GM15510 (cell line): ENCODE data around the gene CEP104.

Source experiments
- POLR2A ChIP-seq: IDR thresholded peaks from 3 replicates; pipeline ENCODE4 v1.6.1; 2011; ENCODE audit warnings: borderline replicate concordance; ENCODE audit not compliant: insufficient read length; ENCODE audit errors: extremely low read depth

Gene CEP104

DNA sequence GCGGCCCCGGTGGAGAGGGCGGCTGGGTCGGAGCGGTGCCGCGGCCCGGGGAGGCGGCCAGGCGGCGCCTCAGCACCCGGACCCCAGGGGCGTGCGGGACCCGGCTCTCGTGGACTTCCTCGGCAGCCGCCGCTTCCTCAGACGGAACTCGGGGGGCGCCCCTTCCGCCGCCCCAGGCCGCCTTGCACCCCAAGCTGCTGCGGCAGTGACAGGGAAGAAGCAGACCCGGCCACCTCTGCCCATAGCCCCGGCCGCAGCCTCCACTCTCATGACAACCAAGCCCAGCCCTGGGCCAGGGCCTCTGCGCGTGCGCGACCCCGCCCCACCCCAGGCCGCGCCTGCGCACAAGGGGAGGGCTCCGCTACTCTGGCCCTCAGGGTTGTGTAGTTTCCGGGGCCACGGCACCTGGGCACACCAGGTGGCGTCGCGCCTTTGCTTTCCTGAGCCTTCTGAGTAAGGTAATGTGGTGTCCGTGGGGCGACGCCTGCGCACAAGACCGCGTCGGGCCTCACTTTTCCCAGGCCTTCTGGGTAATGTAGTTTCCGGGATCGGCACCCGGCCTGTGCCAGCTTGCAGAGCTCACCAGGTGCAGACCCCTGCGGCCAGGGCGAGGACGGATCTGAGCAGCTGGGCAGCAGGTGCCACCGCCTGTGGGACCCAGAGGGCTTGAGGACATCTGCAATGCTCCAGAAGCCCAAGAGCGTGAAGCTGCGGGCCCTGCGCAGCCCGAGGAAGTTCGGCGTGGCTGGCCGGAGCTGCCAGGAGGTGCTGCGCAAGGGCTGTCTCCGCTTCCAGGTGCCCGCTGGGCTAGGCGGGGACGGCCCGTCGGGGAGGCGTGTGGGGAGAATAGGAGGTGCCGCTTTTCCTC, at the start of gene CEP104, which contains the start of gene DFFB:
Gene CEP104, minus strand, starts transcription at position 289 of the 868 bp plus-strand sequence. CDS start 4,804 bp downstream, outside the sequence.
Gene DFFB, plus strand, starts transcription at position 554 of the 868 bp plus-strand sequence. Its CDS starts 128 bp downstream, at position 682.
- peak; percentile 69 for TF ChIP-seq POLR2A

DNA sequence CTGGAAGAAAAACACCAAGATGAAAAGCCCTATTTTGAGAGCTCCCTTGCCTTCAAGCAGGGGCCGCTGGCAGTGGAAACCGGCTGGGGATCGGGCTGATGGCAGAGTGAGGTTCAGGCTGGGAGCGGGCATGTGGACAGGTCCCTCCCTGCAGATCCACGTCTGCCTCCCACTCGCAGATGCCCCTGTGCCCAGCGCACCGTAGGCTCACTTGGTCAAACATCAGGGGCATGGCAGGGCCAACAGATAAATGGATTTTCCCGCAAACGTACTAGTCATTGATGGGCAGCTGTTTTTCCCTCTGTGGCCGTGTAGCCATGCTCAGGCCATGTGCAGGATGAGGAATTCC, 49.6 kb upstream of the CEP104 start:
- no peak for TF ChIP-seq POLR2A

DNA sequence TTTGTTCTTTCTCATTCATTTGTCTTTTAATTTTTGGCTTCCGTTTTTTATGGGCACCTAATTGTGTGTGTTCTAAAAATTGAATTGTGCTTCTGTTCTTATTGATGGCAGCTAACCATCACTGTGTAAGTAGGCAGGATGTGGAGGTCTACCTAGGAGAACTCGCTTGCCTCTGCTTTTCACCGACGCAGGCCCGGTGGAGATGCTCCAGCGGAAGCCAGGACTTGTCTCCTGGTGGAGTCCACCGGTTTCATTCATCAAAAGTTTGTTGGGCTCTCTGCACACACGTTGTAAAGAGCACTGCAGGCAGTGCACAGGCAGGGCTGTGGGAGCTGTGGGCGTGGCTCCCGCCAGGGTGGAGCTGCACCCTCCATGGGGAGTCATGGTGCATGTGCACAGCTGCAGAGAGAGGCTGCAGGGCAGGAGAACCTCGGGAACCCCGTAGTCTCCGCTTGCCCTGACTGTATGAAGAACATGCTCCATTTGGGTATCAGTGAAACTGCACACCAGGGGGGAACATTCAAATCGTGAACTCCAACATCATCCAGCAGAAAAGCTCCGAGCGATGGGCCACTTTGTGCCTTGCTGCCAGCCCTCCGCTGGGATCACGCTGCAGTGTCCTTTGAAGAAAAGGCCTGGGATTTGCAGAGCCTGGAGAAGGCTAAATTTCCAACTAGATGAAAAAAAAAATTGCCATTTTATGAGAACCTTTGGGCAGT, 49.1 kb upstream of the CEP104 start:
- no peak for TF ChIP-seq POLR2A

DNA sequence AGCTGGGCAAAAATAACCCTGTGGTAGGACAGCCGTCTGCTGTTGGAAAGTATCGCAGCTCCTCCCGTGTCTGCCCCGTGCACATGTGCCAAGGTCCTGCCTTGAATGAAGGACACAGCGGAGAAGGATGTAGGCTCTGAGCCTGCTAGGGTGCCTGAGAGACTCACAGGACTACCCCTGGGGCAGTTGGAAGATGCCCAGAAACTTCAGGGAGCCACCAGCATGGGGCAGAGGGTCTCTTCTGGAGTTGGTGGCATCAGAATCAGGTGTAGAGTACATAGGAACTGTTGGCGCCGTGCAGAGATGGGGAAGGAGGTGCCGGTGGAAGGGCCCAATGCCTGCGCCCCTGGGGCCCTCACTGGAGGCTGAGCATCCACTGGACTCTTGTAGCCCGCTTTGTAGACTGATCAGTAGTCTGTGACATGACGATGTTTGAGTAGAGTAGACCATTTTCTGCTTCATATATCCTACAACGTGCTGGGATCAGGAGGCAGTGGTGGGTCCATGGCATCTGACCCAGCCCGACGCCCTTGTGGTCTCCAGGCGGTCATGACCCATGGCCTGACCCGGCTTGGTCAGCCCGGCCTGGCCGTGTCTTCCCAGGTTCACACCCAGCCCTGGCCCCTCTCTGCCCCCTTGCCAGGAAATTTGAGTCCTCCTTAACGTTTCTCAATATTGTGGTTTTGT, 48.4 kb upstream of the CEP104 start:
- no peak for TF ChIP-seq POLR2A

DNA sequence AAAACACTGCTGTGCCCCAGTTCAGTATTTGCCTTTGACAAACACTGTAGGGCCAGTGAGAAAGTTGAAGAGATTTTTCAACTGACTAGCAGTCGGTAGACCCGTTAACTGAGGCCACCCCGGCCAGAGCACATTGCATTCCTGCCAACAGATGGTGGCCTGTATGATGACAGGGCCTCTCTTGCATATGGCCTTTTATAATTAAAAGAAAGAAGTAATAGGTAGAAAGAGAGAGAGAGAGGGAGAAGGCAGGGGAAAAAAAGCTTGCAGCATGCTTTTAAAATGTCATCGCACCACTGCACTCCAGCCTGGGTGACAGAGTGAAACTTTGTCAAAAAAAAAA, 47.8 kb upstream of the CEP104 start:
- no peak for TF ChIP-seq POLR2A

DNA sequence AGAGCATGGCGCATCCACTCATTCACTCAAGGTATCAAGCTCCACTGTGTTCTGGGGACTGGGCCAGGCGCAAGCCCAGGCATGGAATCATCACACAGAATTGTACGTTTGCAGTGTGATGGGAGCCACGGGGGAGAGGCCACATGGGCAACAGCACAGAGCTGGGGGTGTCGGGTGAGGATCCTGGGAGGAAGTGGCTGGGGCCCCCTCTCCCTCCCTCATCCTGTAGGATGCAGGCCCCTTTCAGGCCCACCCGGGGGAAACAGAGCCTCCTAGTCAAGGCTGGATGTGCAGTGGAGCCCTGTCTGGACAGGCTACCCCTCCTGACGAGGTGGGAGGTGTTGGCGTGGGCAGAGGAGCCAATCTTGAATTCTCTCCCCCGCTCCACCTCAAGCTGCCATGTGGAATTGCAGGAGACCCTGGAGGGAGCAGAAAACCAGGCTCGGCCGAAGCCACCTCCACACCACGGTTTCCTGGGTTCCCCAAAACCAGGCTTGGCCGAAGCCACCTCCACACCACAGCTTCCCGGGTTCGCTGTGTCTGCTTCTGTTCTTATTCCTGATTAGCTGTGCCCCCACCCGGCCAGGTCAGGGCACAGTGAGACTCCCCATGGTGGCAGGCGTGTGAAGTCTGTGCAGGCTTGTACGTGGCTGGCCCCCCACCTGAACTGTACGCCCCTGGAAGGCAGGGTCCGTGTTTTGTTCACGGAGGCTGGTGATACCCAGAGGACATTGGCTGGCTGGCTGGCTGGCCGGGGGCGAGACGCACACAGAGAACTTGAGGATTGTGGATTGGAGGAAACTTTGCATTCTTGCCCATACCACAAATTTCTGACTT, 47.2 kb upstream of the CEP104 start:
- no peak for TF ChIP-seq POLR2A

DNA sequence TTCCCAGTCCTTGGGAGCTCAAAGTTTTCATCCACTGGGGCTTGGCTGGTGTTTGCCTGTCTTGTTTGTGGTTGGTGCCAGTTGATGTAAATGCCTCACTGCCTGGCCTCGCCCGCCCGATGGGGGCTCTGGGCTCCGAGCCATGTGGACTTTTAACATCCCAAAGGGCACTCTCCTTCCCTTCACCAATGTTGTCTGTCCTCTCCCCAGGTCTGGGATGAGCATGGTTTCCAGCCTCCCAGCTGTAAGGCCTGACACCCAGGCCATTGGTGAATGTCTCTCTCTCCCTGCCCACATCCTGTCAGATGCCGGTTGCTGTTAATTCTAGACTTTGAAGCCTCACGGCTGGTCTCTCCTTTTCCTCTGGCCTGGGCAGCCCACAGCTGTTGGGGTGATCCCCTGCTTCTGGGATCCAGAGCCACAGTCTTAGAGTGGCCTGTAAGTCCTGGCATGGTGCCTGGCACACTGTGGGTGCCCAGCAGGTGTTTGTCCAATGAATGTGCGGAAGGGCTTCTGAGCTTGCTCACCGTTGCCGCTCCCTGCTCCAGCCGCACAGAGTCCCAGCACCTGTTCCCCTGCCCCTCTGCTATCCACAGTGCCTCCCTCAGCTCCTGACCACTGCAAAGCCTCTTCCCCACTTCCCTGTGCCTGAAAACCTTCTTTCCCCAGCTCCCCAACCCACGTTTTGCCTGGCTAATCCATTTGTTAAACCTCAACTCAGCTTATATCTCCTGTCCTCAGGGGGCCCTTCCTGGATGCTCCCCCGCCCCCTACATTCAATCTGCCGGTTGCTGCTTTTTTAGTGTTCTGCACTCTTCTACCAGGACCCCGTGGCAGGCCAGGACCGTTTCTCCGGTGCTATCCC, 46.4 kb upstream of the CEP104 start:
- no peak for TF ChIP-seq POLR2A

- no peak for TF ChIP-seq POLR2A
Observed at GRCh38 chr1:3902571-3903091, 45.6 kb upstream of the CEP104 start.

DNA sequence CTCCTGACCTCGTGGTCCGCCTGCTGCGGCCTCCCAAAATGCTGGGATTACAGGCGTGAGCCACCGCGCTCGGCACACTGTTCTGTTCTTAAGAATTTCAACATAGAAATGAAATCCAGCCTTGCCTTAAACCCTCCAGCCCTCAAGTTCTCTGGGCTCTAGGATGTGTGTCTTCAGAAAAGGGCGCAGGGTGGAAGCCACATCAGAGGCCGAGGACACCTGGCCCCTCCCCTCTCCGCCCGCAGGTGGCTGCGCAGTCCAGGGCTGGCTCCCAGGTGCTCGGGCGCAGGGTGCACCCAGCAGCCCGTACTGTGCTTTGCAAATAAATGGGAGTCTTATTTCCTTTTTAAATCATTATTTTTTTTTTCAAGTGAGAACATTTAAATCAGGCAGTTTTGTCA, 45.1 kb upstream of the CEP104 start:
- no peak for TF ChIP-seq POLR2A

- TF ChIP-seq POLR2A = peak; percentile 48
Observed at GRCh38 chr1:3900969-3901529, 44.0 kb upstream of the CEP104 start.

- peak; percentile 64 for TF ChIP-seq POLR2A
Observed at GRCh38 chr1:3900150-3900968, 43.3 kb upstream of the CEP104 start, which contains the start of gene C1orf174. Gene C1orf174, minus strand, starts transcription at chr1:3900272. Its CDS starts 86 bp downstream, at chr1:3900186.

DNA sequence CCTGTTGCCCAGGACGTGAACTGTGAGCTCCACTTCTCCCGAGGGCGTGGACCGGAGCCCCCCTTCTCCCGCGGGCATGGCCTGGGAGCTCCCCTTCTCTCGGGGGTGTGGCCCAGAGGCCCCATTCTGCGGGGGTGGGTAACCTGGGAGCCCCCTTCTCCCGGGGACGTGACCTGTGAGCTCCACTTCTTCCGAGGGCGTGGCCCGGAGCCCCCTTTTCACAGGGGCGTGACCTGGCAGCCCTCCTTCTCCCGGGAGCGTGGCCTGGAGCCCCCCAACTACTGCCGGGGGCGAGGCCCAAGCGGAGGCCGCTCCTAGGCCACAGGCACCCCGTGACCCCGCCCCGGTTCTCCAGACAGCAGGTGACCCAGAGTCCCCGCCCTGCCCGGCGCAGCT, 42.7 kb upstream of the CEP104 start:
- TF ChIP-seq POLR2A = no peak
